Activated gamma-delta T cell treated with Interleukin-2 at 50 U/mL for 16 hours (primary cell): ENCODE results near the gene ZMAT3.
"Not testable (repeated sequence)": the region's sequence is repeated elsewhere in the genome, so short reads cannot be mapped to it uniquely, and the experiment has no call there.

Experiments used
- DNase-seq: peaks from one replicate; pipeline ENCODE4 v3.0.0-alpha.2; 2020

Gene ZMAT3

DNA sequence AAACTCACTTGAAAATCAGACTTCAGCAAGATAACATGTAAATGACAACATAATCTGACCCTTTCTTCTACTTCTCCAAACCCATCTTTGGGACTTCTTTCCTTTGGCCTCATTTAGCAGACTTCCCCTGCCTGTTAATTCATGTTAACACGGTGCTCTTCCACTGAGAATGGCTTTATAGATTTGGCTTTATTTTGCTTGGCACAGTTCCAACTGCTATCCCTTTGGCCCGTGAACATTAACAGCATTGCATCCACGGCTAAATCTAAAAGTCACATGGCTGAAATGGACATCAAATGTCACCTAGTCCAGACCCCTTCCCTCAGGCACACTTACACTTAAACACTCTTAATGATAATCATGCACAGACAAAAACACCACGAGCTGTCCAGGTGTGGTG is 3.8 kb downstream of the ZMAT3 start:
- DNase-seq: no peak

- no peak for DNase-seq
These were observed 4.3 kb downstream of the ZMAT3 start for GRCh38 chr3:179067291-179067690.

DNA sequence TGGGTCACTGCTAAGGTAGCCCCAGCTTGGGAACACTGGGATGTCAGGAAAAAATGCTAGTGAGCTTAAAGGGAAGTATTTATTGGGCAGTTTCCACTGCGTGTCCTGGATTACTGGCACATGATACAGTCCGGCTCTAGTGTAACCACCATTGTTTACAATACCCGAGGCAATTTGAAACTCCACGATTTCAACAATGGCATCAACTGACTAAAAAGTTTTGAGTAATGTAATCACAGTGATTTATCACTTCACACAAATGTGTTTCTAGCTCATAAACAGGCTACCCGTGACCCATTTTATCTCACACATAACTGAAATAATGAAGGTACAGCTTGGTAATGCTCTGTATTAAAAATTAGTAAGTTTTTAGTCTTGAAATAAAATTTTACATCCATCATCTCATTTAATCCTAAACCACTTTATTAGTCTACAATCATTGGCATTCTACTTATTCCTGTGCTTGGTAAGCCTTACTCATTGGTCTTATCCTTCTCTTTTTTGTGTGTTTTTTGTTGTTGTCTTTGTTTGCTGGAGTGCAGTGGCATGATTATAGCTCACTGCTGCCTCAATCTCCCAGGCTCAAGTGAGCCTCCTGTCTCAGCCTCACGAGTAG is 7.6 kb downstream of the ZMAT3 start:
- DNase-seq: no peak

DNA sequence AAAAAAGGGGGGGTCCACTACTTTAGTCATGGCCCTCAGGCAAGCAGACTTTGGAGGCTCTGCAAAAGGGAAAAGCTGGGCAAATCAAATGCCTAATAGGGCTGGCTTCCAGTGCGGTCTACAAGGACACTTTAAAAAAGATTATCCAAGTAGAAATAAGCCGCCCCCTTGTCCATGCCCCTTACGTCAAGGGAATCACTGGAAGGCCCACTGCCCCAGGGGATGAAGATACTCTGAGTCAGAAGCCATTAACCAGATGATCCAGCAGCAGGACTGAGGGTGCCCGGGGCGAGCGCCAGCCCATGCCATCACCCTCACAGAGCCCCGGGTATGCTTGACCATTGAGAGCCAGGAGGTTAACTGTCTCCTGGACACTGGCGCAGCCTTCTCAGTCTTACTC is 15.3 kb downstream of the ZMAT3 start:
- no peak for DNase-seq

DNA sequence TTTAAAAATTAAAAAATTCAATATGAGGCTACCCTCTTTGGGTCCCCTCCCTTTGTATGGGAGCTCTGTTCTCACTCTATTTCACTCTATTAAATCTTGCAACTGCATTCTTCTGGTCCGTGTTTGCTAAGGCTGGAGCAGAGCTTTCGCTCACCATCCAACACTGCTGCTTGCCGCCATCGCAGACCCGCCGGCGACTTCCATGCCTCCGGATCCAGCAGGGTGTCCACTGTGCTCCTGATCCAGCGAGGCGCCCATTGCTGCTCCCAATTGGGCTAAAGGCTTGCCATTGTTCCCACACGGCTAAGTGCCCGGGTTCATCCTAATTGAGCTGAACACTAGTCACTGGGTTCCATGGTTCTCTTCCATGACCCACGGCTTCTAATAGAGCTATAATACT is 17.0 kb downstream of the ZMAT3 start:
- not testable (repeated sequence) for DNase-seq

DNA sequence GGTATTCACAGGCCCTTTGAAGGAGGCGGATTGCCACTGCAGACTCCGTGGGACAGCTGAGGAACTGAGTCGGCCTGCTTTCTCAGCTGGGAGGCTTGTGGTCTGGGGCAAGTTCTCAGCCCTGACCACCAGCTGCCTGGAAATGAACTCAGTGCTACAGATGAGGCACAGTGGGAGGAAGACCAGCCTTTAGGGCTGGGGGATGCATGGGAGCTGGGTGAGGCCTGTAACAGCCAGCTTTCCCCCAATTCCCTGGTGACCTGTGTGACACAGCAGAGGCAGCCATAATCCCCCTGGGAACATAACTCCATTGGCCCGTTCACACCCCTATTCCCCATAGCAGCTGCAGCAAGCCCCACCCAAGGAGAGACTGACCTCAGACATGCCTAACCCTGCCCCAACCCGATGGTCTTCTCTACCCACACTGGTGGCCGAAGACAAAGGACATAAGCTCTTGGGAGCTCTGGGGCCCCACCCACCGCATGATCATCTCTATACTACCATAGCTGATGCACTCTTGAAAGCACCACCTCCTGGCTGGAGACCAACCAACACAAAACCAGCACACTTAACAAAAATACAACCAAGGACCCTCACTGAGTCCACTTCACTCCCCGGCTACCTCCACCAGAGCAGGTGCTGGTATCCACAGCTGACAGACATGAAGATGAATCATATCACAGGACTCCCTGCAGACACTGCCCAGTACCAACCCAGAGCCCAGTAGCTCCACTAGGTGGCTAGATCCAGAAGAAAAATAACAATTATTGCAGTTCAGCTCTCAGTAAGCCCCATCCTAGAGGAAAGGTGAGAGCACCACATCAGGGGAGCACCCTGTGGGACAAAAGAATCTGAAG is 24.9 kb downstream of the ZMAT3 start:
- no peak for DNase-seq

- no peak for DNase-seq
These were observed 25.7 kb downstream of the ZMAT3 start for GRCh38 chr3:179045719-179046402.

DNA sequence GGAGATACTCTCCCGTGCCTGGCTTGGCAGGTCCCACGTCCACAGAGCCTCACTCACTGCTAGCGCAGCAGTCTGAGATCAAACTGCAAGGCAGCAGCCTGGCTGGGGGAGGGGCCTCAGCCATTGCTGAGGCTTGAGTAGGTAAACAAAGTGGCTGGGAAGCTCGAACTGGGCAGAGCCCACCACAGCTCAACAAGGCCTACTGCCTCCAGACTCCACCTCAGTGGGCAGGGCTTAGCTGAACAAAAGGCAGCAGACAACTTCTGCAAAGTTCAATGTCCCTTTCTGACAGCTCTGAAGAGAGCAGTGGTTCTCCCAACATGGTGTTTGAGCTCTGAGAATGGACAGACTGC is 32.7 kb downstream of the ZMAT3 start:
- DNase-seq: not testable (repeated sequence)

GRCh38 chr3:179038216-179038898 is 33.3 kb downstream of the ZMAT3 start:
- no peak for DNase-seq

DNA sequence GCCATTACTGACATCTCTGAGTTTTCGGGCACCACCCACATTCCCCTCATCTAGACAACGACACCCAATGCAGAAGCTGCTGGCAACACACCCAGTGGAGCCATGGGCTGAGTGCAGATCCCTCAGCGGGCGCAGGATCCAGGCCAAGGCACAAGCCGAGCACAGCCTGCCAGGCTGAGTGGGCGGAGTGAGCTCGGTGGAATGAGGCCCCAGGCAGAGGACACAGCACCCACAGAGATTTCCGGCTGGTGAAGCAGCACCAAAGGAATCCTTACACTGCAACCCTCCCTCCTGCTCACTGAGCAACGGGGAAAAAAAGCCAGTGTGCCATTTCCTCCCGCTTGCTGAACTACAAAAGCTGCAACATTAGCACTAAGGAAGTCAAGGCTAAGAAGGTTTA is 34.3 kb downstream of the ZMAT3 start:
- DNase-seq: peak; percentile 10

DNA sequence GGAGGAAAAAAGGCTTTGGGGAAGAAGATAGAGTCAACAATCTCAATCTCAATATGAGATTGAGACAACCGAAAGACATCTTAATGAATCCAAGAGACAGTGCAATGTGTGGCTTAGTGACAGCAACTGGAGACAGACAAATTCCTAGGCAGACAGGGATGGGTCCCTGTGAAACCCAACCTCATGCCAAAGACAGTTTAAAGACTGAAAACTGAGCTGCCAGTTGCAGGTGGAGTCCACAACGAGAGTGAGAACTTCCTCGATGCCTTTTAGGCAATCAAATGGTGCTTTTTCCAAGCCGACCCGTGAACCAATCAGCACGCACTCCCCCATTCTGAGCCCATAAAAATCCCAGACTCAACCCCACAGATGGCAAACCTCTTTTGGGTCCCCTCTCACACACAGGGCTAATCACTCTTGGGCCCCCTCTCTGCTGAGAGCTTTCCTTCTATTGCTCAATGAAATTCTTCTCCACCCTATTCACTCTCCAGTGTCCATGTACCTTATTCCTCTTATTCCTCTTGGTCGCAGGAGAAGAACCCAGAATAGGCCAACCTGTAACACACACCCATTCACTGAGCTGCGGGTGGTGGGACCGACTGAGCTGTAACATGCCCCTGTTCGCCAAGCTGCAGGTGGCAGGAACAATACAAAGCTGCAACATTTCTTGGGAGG is 34.8 kb downstream of the ZMAT3 start:
- DNase-seq: no peak

DNA sequence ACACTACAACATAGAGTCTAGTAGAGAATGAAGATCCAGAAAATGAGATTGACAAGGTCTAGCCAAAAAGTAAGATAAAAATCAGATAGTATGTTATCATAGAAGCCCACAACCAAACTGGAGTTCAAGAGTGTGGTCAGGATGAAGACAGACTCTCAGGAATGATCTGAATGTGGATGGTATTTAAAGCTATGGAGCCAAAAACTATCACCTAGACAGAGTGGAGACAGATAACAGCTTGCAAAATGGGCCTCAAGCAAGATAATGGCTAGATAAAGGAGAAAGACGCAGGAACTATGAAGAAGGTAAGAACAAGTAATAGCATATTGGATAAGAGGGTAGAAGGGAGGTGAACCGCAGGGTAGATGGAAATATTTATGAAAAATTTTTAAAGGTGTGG is 35.4 kb downstream of the ZMAT3 start:
- DNase-seq: no peak

GRCh38 chr3:179035232-179035631 is 36.4 kb downstream of the ZMAT3 start:
- no peak for DNase-seq

- not testable (repeated sequence) for DNase-seq
These were observed 38.3 kb downstream of the ZMAT3 start for GRCh38 chr3:179033304-179033657.

GRCh38 chr3:179032454-179033303 is 38.9 kb downstream of the ZMAT3 start:
- DNase-seq: not testable (repeated sequence)

GRCh38 chr3:179029096-179029495 is 42.5 kb downstream of the ZMAT3 start:
- DNase-seq: no peak

DNA sequence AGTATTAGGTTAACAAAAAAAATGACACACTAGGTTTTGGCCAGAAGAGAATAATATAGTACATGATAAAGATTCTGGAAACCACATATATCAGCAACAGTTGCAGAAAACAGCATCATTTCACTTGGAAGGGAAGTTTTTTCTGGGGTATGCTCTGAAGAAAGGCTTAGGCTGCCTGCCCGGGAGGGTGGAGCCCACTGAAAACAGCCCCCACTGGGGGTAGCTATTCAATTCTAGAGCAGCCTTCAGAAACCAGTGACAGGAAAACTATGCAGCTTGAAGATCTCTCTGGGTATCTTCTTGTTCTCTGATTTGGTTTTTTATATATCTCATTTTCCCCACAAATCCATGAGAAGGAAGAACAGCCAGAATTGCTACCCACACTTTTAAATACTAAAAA is 43.2 kb downstream of the ZMAT3 start:
- no peak for DNase-seq

GRCh38 chr3:179027326-179027900 is 44.2 kb downstream of the ZMAT3 start:
- no peak for DNase-seq

DNA sequence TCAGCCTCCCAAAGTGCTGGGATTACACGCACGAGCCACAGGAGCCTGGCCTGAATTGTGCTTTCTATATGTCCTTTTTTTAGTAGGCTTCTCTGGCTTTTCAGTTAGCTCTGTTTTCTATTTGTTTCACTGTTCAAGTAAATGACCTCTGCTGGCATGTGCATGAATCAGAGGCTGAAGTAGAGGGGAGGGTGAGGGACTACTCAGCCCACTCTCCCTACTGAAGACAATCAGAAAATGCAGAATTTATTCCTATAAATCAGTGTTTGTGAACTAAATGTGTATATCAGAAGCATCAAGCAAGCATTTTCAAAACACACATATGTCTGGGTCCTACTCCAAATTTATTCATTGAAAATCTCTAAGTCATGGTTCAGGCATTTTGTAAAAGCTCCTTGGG is 45.0 kb downstream of the ZMAT3 start:
- no peak for DNase-seq

- DNase-seq: no peak
These were observed 50.3 kb downstream of the ZMAT3 start for GRCh38 chr3:179021119-179021903.

DNA sequence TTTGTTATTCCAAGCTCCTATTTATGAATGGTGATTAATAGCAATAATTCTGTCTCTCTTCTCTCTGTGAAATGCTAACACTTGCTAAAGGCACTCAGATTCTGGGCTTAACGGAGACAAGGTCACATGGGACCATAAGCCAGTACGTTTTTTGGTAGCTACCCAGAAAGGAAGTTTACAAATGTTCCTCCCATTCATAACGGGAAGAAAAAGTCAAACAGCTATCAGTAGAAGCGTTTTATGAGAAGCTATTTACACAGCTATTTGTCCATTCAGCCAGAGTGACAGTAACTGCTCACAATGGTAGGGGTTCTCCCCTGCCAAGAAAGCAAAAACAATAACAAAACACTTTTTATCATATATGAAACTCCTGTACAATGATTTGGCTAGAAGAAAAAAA is 51.5 kb downstream of the ZMAT3 start:
- no peak for DNase-seq
